Omental fat pad (tissue), 4 donors: ENCODE measurements around the gene NUMB. TPM values are rescaled to one million over a fixed set of nuclear protein-coding genes. Genes with fewer than 3 reads are reported as not detected.

Source experiments
- ATAC-seq: fragments of 150-250 bp; one replicate; pipeline ENCODE4 v1.9.1; 2016; ENCODE audit warnings: mild to moderate bottlenecking, moderate library complexity; ENCODE audit not compliant: low FRiP score
- DNase-seq: peaks from one replicate; pipeline ENCODE4 v3.0.0-alpha.2; 2019; ENCODE audit warnings: low spot score
- total RNA-seq, 4 donors: library from RNA; depleted of rRNA; stranded (reverse); fragments of >200 nt; gene quantifications; one replicate each; pipeline ENCODE4 v1.1.0, GENCODE V29; 2016
- TF ChIP-seq, protein P1 (sequence below), 3 donors: fragments of 450-650 bp; IDR thresholded peaks; one replicate each; pipeline ENCODE4 v1.5.1; 2016 to 2017; ENCODE audit warnings: antibody characterized with exemption in 3 of 3, mild to moderate bottlenecking in 3 of 3, moderate library complexity in 2 of 3

NUMB gene
- total RNA-seq, 4 donors from 2014 or later: 48.2 to 95.4 (median 62.8) TPM

DNA sequence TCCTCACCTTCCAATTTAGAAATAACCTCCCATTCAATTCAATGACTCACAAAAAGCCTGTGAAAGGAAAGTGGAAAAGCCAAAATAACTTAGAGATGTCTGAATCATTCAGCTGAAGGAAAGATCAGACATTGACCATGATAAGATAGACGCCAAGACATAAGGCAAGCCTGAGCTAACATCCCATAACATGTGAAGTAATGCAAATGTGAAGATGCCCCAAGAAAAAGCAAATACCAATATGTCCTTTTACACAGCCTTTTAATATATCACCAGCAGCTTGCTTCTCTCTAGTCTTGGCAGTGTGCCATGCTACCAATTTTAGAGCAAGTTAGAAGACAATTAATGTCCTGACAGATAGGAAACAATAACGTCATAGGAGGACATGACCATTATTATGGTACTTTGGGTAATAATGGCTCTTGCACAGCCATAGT, 2.4 kb upstream of the NUMB start:
- DNase-seq (no peak), ATAC-seq (no peak)
- TF ChIP-seq, protein P1, sequence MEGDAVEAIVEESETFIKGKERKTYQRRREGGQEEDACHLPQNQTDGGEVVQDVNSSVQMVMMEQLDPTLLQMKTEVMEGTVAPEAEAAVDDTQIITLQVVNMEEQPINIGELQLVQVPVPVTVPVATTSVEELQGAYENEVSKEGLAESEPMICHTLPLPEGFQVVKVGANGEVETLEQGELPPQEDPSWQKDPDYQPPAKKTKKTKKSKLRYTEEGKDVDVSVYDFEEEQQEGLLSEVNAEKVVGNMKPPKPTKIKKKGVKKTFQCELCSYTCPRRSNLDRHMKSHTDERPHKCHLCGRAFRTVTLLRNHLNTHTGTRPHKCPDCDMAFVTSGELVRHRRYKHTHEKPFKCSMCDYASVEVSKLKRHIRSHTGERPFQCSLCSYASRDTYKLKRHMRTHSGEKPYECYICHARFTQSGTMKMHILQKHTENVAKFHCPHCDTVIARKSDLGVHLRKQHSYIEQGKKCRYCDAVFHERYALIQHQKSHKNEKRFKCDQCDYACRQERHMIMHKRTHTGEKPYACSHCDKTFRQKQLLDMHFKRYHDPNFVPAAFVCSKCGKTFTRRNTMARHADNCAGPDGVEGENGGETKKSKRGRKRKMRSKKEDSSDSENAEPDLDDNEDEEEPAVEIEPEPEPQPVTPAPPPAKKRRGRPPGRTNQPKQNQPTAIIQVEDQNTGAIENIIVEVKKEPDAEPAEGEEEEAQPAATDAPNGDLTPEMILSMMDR (IDR thresholded peaks at IDR 0.05): no peak

DNA sequence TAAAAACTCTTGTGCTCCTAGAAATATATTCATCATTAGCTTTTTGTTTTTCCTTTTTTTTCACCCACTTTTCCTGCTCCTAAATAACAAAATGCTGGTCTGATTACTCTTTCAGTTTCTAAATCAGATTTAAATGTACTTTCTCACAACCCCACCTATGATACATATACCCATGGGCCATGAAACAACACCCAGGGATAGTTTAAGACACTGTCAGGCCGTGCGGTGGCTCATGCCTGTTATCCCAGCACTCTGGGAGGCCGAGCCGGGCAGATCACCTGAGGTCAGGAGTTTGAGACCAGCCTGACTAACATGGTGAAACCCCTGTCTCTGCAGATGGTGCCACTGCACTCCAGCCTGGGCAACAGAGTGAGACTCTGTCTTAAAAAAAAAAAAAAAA, 1.6 kb upstream of the NUMB start:
- no peak for DNase-seq
- TF ChIP-seq, protein P1 (IDR thresholded peaks at IDR 0.05): no peak
- no peak for ATAC-seq

DNA sequence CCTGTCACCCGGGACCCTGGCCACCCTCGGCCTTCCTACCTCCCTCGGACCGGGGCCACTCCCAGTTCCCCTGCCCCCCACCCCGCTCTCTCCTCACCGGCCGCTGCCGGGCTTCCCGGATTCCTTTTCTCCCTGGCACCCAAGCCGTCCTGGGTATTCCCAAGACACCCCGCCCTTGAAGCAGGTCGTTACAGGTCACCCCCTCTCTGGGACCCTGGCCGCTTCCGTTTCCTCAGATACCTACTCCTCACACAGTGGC, 493 bp downstream of the NUMB start:
- no peak for ATAC-seq
- DNase-seq: no peak

DNA sequence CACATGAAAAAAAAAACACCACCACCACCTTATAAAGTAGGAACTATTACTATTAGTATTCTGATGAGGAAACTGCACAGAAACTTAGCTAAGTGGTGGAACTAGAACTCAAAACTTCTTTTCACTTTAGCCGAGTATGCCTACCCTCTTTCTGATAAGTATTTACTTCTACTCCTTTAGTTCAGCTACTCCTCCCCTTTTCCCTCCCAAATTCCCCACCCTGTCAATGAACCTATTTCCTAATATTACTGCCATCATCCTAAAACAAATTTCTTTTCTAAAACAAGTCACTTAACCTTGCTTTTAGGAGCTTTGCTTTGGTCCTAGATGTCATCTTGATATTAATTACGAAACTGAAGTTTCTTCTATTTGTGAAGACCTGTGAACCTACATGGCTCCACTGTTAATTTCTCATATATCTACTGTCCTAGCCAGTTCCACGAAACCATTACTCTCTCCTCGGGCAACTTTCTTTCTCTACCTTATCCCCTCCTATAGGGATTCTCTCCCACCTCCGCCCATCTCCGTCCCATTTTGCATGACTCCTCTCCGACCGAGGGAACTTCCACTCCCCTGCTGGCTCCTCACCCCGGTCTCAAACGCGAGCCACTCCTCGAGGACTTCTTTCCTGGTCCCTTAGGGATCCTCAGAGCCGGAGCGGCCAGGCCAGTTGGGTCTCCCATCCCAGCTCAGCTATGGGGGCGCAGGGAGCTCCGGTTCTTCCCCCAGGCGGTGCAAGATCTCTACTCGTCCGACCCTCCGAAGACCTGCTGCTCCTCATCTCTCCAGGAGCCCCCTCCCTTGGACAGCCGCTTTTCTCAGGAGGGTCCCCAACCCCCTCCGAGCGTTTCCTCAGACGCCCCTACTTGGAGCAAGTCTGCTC, 1.1 kb downstream of the NUMB start:
- DNase-seq (peak; percentile 33), ATAC-seq (peak; percentile 21)
- TF ChIP-seq, protein P1 (IDR thresholded peaks at IDR 0.05): no peak

More for the DNA sequence above, 493 bp downstream of the NUMB start:
- TF ChIP-seq, protein P1 (IDR thresholded peaks at IDR 0.05): no peak

DNA sequence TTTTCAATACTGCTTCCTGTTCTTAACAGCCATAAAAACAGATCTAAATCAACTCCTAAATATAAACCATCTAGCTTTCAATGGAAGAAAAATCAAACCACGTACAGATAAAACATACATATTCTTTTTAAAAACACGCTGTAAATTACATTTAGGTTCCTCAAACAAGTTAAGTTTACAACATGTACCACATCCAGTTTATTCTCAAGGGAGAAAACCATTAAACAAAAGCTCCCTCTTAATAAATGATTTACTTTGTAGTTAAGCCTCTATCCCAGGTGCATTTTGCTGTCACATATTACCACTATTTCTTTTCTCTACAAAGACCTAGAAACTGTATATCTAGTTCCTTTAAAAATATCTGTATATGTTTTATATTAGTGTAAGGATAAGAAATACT, 3.1 kb downstream of the NUMB start:
- TF ChIP-seq, protein P1 (IDR thresholded peaks at IDR 0.05): no peak
- no peak for DNase-seq
- no peak for ATAC-seq

DNA sequence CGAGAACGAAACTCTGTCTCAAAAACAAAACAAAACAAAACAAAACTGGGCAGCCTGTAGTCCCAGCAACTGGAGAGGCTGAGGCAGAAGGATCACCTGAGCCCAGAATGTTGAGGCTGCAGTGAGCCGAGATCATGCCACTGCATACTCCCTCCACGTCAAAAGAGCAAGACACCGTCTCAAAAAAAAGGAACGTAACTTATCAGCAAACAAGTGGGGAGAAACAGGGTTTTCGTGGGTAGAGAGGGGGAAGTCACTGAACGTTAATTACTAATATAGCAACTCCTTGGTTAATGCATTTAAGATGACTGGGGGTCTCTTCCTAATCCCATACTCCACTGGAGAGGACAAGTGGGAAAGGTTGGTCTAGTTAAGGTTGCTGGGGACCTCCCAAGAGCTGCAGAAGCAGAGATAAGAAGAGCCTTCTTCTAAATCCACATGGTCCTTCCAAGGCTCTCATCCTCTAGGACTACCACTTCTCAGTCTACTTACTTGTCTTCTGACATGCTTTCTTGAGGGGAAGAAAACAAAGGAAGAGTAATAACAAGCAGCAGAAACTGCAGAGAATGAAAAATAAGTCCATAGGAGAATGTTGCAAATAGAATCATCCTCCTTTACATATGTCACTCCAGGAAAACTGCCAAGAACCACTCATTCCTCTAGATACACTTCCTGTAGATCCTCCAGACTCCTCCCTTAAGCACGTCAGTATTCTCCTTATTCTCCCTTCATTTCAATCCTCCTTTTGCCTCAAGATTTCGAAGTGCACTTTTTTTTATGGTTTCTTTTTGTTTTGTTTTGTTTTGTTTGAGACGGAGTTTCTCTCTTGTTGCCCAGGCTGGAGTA, 5.8 kb downstream of the NUMB start:
- DNase-seq (no peak), ATAC-seq (no peak)
- TF ChIP-seq, protein P1 (IDR thresholded peaks at IDR 0.05): no peak
